AG09319 (cell line): ENCODE measurements around the gene KCNK16.

ENCODE experiments used
- DNase-seq: peaks from one replicate; pipeline ENCODE4 v3.0.0-alpha.2; 2010; ENCODE audit warnings: low read depth; ENCODE audit errors: extremely low read depth
- TF ChIP-seq, protein P1 (sequence below): IDR thresholded peaks from 2 replicates; pipeline ENCODE4 v1.5.1; 2011; ENCODE audit warnings: low read depth, mild to moderate bottlenecking, inconsistent platforms, low read length, moderate library complexity

Gene KCNK16

DNA sequence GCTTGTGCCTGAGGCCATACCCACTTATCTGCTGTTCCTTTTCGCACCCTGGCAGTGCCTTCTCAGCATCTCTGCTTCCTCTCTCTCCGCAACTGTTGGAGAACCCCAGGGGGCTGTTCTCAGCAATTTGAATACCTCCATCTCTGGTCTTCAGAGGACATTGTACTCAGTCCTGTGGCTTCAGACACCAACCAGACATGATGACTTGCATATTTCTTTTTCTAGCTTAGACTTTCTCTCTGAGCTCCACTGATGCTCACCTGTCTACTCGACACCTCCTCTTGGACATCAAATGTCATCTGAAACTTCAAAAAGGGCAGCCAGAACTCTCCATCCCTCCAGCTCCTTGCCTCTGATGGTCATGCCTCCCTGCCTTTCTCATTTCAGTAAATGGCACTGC is 18.9 kb upstream of the KCNK16 start:
- no peak for DNase-seq
- TF ChIP-seq, protein P1, sequence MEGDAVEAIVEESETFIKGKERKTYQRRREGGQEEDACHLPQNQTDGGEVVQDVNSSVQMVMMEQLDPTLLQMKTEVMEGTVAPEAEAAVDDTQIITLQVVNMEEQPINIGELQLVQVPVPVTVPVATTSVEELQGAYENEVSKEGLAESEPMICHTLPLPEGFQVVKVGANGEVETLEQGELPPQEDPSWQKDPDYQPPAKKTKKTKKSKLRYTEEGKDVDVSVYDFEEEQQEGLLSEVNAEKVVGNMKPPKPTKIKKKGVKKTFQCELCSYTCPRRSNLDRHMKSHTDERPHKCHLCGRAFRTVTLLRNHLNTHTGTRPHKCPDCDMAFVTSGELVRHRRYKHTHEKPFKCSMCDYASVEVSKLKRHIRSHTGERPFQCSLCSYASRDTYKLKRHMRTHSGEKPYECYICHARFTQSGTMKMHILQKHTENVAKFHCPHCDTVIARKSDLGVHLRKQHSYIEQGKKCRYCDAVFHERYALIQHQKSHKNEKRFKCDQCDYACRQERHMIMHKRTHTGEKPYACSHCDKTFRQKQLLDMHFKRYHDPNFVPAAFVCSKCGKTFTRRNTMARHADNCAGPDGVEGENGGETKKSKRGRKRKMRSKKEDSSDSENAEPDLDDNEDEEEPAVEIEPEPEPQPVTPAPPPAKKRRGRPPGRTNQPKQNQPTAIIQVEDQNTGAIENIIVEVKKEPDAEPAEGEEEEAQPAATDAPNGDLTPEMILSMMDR, result no peak

DNA sequence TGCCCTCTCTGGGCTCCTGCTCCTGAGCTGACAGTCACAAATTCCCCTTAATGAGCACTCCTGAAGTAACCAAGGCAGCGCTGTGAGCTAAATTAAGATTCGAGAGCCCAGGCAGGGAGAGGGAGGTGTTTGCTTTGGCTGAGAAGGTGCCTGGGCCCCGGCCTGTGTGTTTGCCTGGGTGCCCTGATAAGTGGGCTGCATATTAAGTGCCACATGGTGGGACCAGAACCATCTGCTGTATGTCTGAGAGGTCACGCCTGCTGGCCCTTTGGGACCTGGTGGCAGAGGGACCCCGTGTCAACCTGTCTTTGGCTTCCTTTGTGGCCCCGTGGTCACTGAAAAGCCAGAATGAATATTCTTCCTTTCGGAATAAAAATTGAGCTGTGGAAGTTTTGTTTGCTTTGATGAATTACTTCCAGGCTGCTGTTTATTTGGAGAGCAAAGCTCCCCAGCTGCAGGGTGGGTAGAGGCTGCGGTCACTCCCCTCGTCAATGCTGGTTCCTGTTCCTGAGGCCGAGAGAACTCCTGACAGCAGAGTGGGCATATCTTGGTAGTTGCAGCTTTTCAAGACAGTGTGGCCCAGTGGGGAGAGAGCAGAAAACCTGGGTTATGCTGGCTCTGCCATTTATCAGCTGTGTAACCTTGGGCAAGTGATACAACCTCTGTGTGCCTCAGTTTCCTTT is 17.5 kb upstream of the KCNK16 start:
- TF ChIP-seq, protein P1, result no peak
- DNase-seq, result no peak

DNA sequence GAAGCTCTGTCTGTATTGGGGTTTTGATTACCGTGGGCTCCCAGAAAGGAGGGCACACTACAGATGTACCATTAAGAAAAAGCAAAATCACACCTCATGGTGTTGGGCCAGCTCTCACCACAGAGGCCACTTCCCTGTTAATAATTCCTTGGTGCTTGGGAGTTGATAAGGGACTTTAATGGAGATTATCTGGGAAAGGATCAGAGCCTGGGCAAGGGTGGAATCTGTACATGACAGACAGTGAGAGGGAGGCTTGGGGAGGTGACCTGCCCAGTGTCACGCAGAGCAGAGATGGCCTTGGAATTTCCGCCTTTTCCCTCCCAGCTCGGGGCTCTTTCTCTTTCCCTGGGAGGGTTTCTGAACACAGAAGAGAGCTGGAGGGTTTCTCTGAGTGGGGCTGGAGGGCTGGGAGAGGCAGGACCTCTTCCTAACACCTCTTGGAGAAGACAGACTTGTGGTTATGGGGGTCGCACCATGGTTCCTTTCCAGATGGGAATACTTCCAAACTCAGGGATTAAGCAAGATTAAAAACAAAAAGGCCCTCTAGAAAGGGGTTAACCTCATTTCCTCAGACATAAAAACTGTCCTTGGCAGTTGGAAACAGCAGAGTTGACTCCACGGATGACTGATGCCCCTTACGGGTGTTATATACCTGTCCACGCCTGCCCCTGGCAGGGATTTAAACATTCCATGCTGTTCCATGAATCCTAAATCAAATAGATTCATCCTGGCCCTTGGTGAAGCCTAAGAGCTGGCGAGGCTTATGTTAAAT is 16.8 kb upstream of the KCNK16 start:
- TF ChIP-seq, protein P1, result no peak
- DNase-seq, result no peak

DNA sequence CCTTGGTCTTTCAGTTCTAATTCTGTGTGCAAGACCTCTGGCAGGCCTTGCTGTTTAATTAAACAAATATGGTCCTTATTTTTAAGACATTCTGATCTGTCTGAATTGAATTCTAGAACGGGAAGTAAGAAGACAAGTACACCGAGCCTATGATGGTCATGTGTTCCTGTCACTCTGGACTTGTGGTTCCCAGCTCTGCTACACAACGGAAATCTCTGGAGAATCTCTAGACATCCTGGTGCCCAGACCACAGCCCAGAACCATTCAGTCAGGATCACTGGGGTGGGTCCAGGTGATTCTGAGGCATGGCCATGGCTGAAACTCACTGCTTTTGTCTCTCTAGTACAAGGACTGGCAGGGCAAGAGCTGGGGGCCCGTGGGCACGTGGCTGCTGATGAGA is 15.9 kb upstream of the KCNK16 start:
- TF ChIP-seq, protein P1, result no peak
- DNase-seq, result no peak

DNA sequence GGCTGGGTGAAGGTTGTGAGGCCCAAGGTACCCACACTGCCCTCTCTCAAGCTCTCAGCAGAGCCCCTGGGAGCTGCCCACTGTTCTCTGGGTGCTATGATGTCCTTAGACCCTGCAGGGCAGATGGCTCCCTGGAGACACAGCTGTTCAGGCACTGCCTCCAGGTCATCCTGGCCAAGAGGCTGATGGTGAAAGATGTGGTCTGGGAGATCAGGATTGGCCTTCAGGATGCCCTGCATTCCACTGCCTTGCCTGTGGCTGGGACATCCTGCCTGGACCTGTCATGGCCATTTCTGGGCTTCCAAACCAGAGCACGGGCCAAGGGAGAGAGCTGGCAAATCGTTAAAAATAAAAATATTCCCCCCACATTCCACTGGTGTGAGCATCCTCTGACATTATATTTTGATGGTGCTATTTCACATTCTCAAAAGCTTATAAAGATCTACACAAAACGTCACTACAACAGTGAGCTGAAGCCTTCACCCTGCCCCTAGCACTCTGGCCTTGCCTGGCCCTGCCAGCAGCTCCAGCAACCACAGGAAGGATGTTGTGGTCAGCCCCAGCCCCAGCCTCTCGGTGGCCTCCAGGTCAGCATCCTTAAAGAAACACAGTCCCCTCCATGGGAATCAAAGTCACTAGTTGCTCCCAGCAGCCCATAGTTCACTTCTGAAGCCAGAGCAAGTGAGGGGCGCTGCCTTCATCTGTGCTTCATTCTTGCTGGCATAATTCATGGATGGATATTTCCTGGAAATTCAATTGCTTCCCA is 13.5 kb upstream of the KCNK16 start:
- TF ChIP-seq, protein P1, result no peak
- DNase-seq, result no peak

DNA sequence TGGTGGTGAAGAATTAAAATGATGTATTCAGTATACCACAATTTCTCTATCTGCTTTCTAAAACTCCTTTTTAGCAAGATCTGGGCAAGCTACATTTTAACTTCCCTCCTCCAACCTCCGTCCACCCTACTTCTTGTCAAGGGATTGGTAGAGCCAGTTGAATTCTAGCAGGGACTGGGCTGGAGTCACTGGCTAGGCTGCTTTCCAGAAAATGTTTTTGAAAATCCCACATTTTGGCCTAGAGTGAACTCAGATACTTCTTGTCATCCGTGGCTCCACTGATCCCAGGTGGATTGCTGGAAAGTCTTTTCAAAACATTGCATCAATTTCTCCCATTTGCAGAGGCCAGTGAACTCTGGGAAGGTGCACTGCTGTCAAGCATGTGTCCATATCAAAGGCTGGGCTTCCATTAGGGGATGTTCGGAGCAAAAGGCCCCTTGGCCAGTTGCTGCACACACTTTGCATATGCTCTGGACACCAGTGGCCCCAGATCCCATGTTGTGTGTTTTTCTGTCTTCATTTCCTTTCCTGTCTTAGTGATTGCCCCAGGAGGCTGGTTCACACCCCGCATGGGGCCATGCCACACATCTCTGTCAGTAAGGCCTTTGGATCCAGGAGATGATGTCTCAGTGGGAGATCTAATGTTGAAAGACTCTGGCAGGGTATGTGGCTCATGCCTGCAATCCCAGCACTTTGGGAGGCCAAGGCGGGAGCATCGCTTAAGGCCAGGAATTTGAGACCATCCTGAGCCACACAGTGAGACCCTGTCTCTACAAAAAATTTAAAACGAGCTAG is 11.3 kb upstream of the KCNK16 start:
- TF ChIP-seq, protein P1, result no peak
- DNase-seq, result no peak
